Central memory CD8-positive, alpha-beta T cell (primary cell): ENCODE results near the gene ZNF417.
"Not testable (repeated sequence)": the region's sequence is repeated elsewhere in the genome, so short reads cannot be mapped to it uniquely, and the experiment has no call there.

Source experiments
- ATAC-seq: fragments of 150-1000 bp; cut with Tn5 transposase; replicated peaks from 2 replicates; pipeline ENCODE4 v1.10.0; 2022; ENCODE audit warnings: mild to moderate bottlenecking, moderate FRiP score, moderate number of reproducible peaks; ENCODE audit not compliant: poor library complexity, severe bottlenecking; ENCODE audit errors: extremely low read depth
- DNase-seq, 2 donors: peaks; one replicate each; pipeline ENCODE4 v3.0.0; 2021; ENCODE audit warnings: low spot score in 2 of 2
- H3K27ac Mint-ChIP-seq: one replicate; pipeline ENCODE4 v1.8.0; 2022; ENCODE audit warnings: low read depth, mild to moderate bottlenecking, moderate library complexity, mixed read lengths
- H3K27me3 Mint-ChIP-seq: one replicate; pipeline ENCODE4 v1.8.0; 2022; ENCODE audit warnings: mixed read lengths
- H3K36me3 Mint-ChIP-seq: one replicate; pipeline ENCODE4 v1.8.0; 2022; ENCODE audit warnings: mild to moderate bottlenecking, moderate library complexity, mixed read lengths; ENCODE audit not compliant: insufficient read depth
- H3K4me1 Mint-ChIP-seq: one replicate; pipeline ENCODE4 v1.8.0; 2022; ENCODE audit warnings: mixed read lengths
- H3K4me3 Mint-ChIP-seq: one replicate; pipeline ENCODE4 v1.8.0; 2022; ENCODE audit warnings: mild to moderate bottlenecking, moderate library complexity, mixed read lengths
- H3K9me3 Mint-ChIP-seq: one replicate; pipeline ENCODE4 v1.8.0; 2022; ENCODE audit warnings: mixed read lengths

ZNF417 gene

DNA sequence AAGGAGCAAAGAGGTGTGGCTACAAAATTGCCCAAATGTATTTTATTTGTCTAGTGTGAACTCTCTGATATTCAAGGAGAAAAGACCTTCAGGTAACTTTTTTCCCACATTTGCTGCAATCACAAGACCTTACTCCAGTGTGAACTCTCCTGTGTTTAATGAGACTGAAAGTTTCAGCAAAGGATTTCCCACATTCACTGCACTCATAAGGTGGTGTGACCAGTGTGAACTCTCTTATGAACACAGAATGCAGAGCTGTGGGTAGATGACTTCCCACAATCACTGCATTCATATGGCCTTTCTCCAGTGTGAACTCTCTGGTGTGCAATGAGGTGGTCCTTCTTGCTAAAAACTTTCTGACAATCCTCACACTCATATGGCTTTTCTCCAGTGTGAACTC is 43.9 kb downstream of the ZNF417 start:
- Mint-ChIP-seq H3K4me1 (no peaks in the 10 kb centered on the region), H3K4me3 (no peak overlapping the region), H3K9me3 (peaks cover 25% of the 10 kb centered on the region), H3K27me3 (no peaks in the 10 kb centered on the region), H3K27ac (no peak overlapping the region), H3K36me3 (peaks cover 26% of the 10 kb centered on the region)
- DNase-seq: no peak
- no peak for ATAC-seq

DNA sequence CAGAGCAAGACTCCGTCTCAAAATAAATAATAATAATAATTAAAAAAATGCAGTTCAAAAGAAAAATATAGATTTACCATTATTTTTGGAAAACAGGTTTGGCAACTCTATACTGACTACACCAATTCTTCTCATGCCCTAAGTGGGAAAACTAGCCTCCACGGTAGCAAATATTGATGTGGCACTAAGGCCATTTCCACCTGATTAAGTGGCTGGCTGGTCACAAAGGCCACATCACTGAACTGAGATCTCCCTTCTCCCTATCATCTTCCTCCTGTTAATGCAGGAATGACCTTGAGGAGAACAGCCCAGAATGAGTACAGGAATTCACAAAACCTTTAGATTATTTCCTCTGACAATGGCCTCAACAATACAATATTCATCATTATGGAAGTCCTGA is 46.2 kb downstream of the ZNF417 start:
- no peak for DNase-seq
- peaks cover 10% of the 10 kb centered on the region for H3K9me3 Mint-ChIP-seq
- H3K4me1 Mint-ChIP-seq: no peaks in the 10 kb centered on the region
- H3K36me3 Mint-ChIP-seq: peaks cover 32% of the 10 kb centered on the region
- ATAC-seq: no peak
- no peak overlapping the region for H3K27ac Mint-ChIP-seq
- no peaks in the 10 kb centered on the region for H3K27me3 Mint-ChIP-seq
- H3K4me3 Mint-ChIP-seq: no peak overlapping the region

DNA sequence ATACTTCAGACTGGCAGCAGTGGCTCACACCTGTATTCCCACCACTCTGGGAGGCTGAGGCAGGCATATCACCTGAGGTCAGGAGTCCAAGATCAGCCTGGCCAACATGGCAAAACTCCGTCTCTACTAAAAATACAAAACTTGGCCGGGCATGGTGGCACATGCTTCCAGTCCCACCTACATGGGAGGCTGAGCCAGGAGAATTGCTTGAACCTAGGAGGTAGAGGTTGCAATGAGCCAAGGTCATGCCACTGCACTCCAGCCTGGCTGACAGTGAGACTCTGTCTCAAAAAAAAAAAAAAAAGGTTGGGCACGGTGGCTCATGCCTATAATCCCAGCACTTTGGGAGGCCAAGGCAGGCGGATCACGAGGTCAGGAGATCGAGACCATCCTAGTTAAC is 46.7 kb downstream of the ZNF417 start:
- ATAC-seq, H3K27me3 Mint-ChIP-seq, H3K4me1 Mint-ChIP-seq, DNase-seq, H3K4me3 Mint-ChIP-seq, H3K27ac Mint-ChIP-seq, H3K9me3 Mint-ChIP-seq: not testable (repeated sequence)
- peaks cover 35% of the 10 kb centered on the region for H3K36me3 Mint-ChIP-seq

DNA sequence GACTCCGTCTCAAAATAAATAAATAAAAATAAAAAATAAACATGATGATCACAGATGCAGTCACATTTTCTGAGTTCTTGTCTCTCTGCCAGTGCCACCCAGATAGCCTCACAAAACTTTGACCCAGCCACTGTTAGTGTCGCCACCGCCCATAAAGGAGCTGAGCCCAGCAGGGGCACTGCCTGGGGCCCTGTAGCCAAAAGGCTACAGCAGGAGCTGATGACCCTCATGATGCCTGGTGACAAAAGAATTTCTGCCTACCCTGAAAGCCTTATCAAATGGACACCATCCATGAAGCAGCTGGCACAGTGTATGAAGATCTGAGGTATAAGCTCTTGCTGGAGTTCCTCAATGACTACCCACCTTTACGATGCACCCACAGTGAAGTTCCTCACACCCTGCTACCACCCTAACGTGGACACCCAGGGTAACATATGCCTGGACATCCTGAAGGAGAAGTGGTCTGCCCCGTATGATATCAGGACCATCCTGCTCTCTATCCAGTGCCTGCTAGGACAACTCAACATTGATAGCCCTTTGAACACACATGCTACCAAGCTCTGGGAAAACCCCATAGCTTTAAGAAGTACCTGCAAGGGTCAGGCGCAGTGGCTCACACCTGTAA is 48.4 kb downstream of the ZNF417 start:
- Mint-ChIP-seq H3K36me3 (peaks cover 36% of the 10 kb centered on the region), H3K4me3 (no peak overlapping the region), H3K27me3 (no peaks in the 10 kb centered on the region), H3K9me3 (peaks cover 5% of the 10 kb centered on the region), H3K27ac (no peak overlapping the region), H3K4me1 (no peaks in the 10 kb centered on the region)
- ATAC-seq (no peak), DNase-seq (no peak)
